GM19025 (cell line): Measurements from ENCODE around the gene NLGN1.

Experiments
- ATAC-seq: cut with Tn5 transposase; IDR thresholded peaks from one replicate; pipeline ENCODE4 v1.9.1; 2021; ENCODE audit warnings: mild to moderate bottlenecking, low read depth, moderate library complexity; ENCODE audit not compliant: unreplicated experiment

The NLGN1 gene

GRCh38 chr3:174122411-174122810, 724.9 kb downstream of the NLGN1 start:
- ATAC-seq = no peak

GRCh38 chr3:174125267-174125824, 727.8 kb downstream of the NLGN1 start:
- ATAC-seq = no peak

GRCh38 chr3:174126990-174127758, 729.6 kb downstream of the NLGN1 start:
- no peak for ATAC-seq

GRCh38 chr3:174132006-174132405, 734.5 kb downstream of the NLGN1 start:
- no peak for ATAC-seq

GRCh38 chr3:174132421-174133042, 735.0 kb downstream of the NLGN1 start:
- no peak for ATAC-seq

GRCh38 chr3:174146008-174146407, 748.5 kb downstream of the NLGN1 start:
- no peak for ATAC-seq

GRCh38 chr3:174147798-174148197, 750.3 kb downstream of the NLGN1 start:
- ATAC-seq = no peak

- no peak for ATAC-seq
Measured at GRCh38 chr3:174153871-174154270, 756.3 kb downstream of the NLGN1 start.

- no peak for ATAC-seq
Measured at GRCh38 chr3:174156200-174156599, 758.7 kb downstream of the NLGN1 start.

- no peak for ATAC-seq
Measured at GRCh38 chr3:174158674-174159073, 761.1 kb downstream of the NLGN1 start.

GRCh38 chr3:174159604-174160003, 762.1 kb downstream of the NLGN1 start:
- ATAC-seq = no peak

- ATAC-seq = no peak
Measured at GRCh38 chr3:174162550-174162949, 765.0 kb downstream of the NLGN1 start.

- ATAC-seq = no peak
Measured at GRCh38 chr3:174168026-174168425, 770.5 kb downstream of the NLGN1 start.

- no peak for ATAC-seq
Measured at GRCh38 chr3:174168538-174169254, 771.2 kb downstream of the NLGN1 start.

- ATAC-seq = no peak
Measured at GRCh38 chr3:174169736-174170135, 772.2 kb downstream of the NLGN1 start.

- no peak for ATAC-seq
Measured at GRCh38 chr3:174170248-174170647, 772.7 kb downstream of the NLGN1 start.

- ATAC-seq = no peak
Measured at GRCh38 chr3:174186377-174186989, 788.9 kb downstream of the NLGN1 start.

GRCh38 chr3:174191380-174191779, 793.8 kb downstream of the NLGN1 start:
- peak; percentile 56 for ATAC-seq

- ATAC-seq = no peak
Measured at GRCh38 chr3:174191895-174192294, 794.4 kb downstream of the NLGN1 start.

- no peak for ATAC-seq
Measured at GRCh38 chr3:174192471-174192870, 794.9 kb downstream of the NLGN1 start.

GRCh38 chr3:174193604-174194003, 796.1 kb downstream of the NLGN1 start:
- no peak for ATAC-seq
